ENCODE data around the gene GLCE.
"Not testable (repeated sequence)": the region's sequence is repeated elsewhere in the genome, so short reads cannot be mapped to it uniquely, and the experiment has no call there.

Gene GLCE

DNA sequence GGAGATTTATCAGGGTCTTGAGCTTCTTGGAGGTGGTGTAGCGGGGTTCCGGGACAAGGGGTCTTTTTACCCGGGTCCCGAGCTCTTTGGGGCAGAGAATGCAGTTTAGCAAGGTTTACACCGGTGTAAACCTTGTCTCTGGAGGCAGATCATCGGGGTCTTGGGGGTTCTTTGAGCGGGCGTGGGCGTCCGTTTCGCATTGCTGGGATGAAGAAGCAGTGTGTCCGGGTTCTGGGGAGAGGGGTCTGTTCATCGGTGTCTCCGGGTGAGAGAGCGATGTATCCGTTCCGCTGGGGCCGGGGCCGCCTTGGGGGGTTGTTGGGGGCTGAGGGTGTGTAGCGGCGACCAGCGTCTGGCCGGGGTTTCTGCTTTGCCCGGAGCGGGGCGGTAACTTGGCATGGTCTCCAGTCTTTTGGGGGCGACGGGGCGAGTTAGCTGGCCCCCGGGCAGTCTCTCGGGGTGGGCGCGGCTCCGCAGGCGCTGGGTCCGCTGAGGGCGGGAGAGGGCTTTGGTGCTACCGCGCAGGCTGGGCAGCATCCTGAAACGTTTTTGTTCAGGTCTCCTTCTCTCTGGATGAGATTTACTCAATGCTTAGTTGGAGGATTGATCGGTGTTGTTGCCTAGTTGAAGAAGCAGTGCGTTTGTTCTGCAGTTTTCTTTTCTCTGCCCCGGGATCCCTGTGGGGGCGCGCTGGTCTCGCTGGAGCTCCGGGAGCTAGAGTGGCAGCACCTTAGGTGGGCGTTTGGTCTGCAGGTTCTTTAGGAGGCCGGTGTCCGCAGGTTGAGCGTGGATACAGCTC, 843 bp downstream of the GLCE start:
- peak in 1 of 2 donors; percentile 16 for DNase-seq

DNA sequence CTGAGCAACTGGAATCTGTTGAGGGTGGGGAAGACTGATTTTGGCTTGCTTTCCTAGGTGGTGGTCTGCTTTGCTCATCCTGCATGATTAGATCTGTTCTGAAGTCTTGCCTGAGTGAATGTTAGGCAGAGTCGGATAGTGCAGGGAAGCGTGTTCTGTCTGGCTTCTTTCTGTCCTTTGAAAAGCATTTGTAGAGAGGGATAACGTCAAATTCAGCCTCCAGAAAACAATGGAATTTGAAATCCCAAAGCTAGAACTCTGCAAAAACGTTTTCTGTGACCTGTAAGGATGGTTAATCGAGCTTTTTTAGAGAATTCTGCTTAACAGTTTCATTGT, 1.4 kb downstream of the GLCE start:
- DNase-seq = no peak

DNA sequence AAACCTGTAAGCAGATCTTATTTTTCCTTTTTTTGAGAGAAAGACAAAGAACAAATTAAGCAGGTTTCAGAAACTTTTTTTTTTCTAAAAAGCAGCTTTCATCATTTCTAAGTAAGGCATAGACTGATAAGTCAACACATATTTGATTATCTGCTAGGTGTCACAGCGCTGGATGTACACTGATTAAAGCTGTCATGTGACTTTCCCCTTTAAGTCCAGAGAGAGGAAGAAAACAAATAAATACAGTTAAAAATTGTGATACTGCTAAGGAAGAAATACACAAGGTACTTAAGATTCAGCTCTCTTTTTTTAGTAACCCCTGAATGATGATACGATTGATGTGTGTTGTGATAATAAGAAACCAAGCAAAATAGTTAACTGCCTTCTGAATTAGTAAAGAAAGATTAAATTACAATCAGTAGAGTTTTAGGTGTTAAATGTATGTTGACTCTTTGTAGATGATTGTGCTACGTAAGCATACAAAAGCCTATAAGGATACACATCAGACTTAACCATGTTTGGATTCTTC, 2.8 kb downstream of the GLCE start:
- DNase-seq = no peak

DNA sequence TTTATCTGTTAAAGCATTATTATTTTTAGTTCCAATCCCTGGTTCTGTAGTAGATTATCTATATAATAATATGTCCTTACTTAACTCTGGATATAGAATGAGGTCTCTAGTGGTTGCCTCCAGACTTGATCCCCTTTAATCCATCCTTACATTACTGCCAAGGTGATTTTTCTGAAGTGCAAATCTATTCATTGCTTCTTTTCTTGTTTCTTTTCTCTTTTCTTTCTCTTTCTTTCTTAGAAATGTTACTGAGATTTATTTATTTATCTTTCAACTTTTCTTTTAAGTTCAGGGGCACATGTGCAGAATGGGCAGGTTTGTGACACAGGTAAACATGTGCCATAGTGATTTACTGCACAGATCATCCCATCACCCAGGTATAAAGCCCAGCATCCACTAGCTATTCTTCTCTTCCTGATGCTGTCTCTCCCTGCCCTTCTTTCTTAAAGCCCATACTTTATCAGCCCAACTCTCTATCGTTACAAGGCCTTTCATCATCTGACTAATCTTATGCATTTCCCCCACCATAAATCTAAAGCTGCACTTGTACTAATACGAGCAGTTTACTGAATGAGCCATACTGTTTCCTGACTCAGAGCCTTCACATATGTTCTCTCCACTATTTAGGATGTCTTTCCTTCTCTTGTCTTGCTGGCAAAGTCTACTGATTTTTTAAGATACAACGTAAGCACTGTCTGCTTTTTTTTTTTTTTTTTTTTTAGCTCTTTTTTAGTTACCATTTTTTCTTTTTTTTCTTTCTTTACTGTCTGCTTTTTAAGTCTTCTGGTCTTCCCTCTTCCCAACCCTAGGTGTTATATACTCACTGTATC, 4.6 kb downstream of the GLCE start:
- DNase-seq = no peak

DNA sequence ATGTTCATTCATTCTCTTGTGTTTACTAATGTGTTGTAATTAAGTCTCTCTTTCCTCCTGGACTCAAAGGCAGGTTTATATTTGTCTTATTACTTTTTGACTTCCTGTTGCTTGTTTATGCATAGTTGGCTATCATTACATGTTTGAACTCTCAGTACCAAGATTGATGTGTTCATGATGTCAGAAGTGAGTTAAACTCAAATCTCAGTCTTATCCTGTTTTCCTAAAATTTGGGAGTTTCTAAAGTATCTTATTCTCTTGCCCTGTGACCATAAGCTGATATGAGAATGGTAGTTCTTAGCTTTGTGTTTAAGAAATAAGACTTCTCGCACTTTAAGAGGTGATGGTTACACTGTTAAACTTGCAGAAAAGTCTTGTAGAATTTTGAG, 5.2 kb downstream of the GLCE start:
- DNase-seq = no peak

GRCh38 chr15:69167218-69167846, 6.9 kb downstream of the GLCE start:
- no peak for DNase-seq

GRCh38 chr15:69168361-69168760, 7.9 kb downstream of the GLCE start:
- DNase-seq = not testable (repeated sequence)

GRCh38 chr15:69169540-69169939, 9.1 kb downstream of the GLCE start:
- not testable (repeated sequence) for DNase-seq

- DNase-seq = no peak
Observed at GRCh38 chr15:69170597-69170996, 10.2 kb downstream of the GLCE start.

DNA sequence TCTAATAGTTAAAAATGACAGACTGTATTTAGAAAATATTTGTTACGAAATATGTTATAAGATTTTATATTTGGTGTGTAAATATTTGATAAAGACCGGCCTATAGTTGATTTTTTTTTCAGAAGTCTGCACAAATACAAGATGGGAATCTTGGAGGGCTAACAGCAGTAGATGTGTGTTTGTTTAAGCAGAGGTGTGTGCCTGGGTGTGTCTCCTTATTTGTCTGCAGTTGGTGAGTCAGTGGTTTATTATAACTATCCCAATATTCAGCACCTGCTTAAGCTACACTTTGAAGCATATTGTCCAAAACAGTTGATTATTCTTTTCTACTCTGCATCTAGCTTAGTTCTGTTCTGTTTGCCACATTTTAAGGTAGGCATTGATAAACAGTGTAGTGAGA, 12.4 kb downstream of the GLCE start:
- no peak for DNase-seq

DNA sequence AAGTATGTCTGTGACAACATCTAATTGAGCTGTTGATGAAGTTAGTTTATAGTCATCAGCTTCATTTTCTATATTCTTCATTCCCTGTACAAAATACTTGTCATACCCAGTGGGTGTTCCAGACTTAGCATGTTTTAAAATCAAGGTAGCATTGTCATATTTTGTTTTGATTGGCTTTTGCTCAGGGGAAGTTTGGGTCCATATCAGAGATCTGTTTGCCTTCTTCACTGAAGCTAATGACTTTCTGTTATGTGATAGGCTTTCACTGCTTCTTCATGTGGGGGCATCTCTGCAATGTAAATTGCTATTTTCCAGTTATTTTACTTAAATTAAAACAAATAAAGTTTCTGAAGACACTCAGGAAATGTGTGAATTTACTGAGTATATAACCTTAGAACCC, 15.1 kb downstream of the GLCE start:
- DNase-seq = no peak

- no peak for DNase-seq
Observed at GRCh38 chr15:69181424-69181823, 21.0 kb downstream of the GLCE start.

DNA sequence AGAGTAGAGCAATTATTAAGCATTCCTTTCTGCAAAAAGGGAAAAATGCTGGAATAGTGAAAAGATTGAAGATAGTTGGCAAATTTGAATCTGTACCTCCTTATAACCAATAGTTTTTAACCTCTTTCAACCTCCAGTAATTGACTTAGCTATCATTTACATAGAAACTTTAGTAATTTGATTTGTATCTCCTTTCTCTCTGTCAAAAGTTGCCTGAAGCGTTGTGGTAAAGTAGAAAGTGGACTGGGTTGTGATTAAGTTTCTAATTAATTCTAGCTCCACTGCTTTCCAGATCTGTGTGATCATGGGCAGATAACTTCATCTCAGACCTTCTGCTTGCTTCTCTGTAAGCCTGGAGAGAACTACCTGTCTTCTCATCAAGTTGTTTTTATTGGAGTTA, 24.8 kb downstream of the GLCE start:
- no peak for DNase-seq

- DNase-seq = peak in 1 of 2 donors; percentile 14
Observed at GRCh38 chr15:69185706-69186105, 25.3 kb downstream of the GLCE start.

DNA sequence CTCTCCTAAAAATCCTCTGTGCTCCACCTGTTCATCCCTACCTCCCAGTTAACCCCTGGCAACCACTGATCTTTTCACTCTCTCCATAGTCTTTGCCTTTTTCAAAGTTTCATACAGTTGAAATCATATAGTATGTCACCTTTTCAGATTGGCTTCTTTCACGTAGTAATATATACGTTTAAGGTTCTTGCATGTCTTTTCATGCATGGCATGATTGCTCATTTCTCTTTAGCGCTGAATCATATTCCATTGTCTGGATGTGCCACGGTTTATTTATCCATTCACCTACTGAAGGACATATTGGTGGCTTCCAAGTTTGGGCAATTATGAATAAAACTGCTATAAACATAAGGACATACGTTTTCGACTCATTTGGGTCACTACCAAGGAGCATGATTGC, 28.7 kb downstream of the GLCE start:
- DNase-seq = no peak

GRCh38 chr15:69190091-69190490, 29.7 kb downstream of the GLCE start:
- no peak for DNase-seq

DNA sequence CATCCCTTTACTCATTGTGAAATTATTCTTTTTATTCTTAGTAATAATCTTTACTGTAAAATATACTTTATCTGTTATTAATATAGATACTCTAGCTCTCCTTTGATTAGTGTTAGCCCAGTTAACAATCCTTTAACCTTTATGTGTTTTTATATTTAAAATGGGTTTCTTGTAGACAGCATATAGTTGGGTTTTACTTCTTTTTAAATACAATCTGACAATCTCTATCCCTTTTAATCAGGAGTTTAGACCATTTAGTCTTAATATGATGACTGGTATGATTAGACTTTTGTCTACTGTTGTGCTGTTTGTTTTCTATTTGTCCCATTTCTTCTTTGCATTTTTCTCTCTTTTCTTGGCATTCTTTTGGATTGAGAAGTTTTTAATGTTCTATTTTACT, 30.1 kb downstream of the GLCE start:
- no peak for DNase-seq

- no peak for DNase-seq
Observed at GRCh38 chr15:69194025-69194827, 33.8 kb downstream of the GLCE start.

DNA sequence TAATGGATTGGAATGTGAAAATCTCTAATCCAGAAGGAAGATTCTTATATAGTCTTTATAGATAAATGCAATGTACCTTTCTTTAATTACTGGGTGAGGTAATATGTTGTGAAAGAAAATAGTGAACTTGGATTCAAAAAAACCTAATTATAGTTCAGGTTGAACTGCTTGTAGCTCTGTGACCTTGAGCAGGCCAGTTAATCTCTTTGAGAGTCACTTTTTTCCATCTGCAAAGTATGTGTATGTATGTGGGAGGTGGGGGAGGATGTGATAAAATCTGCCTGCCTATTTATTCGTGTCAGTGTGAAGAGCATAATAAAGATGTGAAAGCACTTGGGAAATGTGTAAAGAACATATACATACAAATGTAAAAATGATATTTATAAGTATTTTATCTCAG, 34.4 kb downstream of the GLCE start:
- DNase-seq = no peak

DNA sequence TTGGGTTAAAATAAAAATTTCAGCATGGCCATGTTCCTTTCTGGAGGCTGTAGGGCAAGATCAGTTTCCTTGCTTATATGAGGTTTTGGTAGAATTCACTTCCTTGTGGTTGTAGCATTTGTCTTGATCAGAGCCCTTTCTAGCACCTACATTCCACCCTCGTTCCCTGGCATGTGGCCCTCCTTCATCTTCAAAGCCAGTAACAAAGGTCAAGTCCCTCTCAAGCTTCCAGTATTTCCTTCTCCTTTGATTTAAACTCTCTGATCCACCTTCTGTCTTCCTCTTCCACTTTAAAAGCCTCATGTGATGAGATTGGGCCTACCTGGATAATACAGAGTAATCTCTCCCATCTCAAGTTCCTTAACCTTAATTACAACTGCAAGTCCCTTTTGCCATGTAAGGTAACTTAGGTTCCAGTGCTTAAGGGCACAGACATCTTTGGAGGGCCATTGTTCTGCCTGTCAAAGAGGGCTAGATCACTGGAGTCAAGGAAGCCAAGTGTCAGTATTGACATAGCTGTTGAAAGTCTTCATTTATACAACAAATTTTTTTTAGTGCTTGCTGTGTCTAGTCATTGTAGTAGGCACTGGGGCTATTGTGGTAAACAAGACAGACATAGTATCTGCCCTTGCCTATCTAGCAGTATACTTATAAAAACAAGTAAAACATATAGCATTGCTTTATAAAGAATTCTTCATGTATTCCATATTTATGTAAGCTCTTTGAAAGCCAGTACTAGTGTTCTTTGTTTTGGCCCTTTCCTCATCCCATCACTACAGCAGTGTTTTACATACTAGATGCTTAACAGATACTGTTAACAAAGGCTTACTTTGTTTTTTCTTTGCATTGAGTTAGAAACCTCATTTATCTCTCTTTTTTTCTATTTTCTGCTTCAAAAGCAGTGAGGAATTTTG, 40.7 kb downstream of the GLCE start:
- no peak for DNase-seq

GRCh38 chr15:69206079-69206478, 45.6 kb downstream of the GLCE start:
- no peak for DNase-seq

- no peak for DNase-seq
Observed at GRCh38 chr15:69209661-69210060, 49.2 kb downstream of the GLCE start.
